ENCODE data around the gene IGSF3. TPM values are rescaled to one million over a fixed set of nuclear protein-coding genes. Genes with fewer than 3 reads are reported as not detected.

Gene IGSF3
- polyA plus RNA-seq, 1 donor (not counting 4 experiments of a cell fraction or from before 2014, with no cell fraction given), result 47.4 TPM

GRCh38 chr1:116581323-116581885 is 86.1 kb downstream of the IGSF3 start:
- no peak overlapping the region for H3K27ac ChIP-seq (ENCODE audit: control insufficient read depth, insufficient read depth, low read length)
- dilution Hi-C loops (cut with MboI; ENCODE audit: extremely low pct_ligation_motif_present, low sequenced_read_pairs), result no loop called here
- H3K9me1 ChIP-seq (ENCODE audit: control insufficient read depth, extremely low read depth, insufficient read depth, low read length), result no peaks in the 10 kb centered on the region
- H3K4me3 ChIP-seq (ENCODE audit: control insufficient read depth in 2 of 3, extremely low read depth in 1 of 3, insufficient read depth in 2 of 3, low read depth in 1 of 3, low read length in 3 of 3), result no peak overlapping the region
- H3K36me3 ChIP-seq (ENCODE audit: control insufficient read depth in 2 of 2, extremely low read depth in 1 of 2, insufficient read depth in 2 of 2, low read length in 2 of 2), result peaks cover 15 to 26% of the 10 kb centered on the region in 2 experiments
- H2AFZ ChIP-seq (ENCODE audit: control insufficient read depth, low read length), result no peak overlapping the region
- no peak for FAIRE-seq
- H3K79me2 ChIP-seq (ENCODE audit: control insufficient read depth, insufficient read depth, low read length), result no peaks in the 10 kb centered on the region
- DNase-seq (ENCODE audit: low read depth, low spot score), result no peak
- no peak overlapping the region for H3K9ac ChIP-seq (ENCODE audit: control insufficient read depth, extremely low read depth, insufficient read depth, low read length)
- no peak overlapping the region for H3K4me2 ChIP-seq (ENCODE audit: control insufficient read depth, extremely low read depth, insufficient read depth, low read depth, low read length)
- no peaks in the 10 kb centered on the region for H3K4me1 ChIP-seq (ENCODE audit: control insufficient read depth, extremely low read depth, insufficient read depth, low read length)
- TF ChIP-seq CTCF (optimal IDR thresholded peaks at IDR 0.05 in 1 of 3, IDR thresholded peaks at IDR 0.05 in 1 of 3, conservative IDR thresholded peaks at IDR 0.05 in 1 of 3; ENCODE audit: extremely low read depth in 1 of 3, insufficient read depth in 2 of 3, low read length in 3 of 3), result no peak
- no peak for TF ChIP-seq EZH2 (IDR thresholded peaks at IDR 0.05; ENCODE audit: low read length)
- no peaks in the 10 kb centered on the region for H3K27me3 ChIP-seq (ENCODE audit: control insufficient read depth, extremely low read depth, insufficient read depth, low read length)
- H4K20me1 ChIP-seq (ENCODE audit: control insufficient read depth, extremely low read depth, insufficient read depth, low read length), result no peaks in the 10 kb centered on the region
- no peaks in the 10 kb centered on the region for H3K9me3 ChIP-seq (ENCODE audit: control insufficient read depth, low read depth, low read length)

- Histone ChIP-seq H3K36me3 (ENCODE audit: control insufficient read depth in 2 of 2, extremely low read depth in 1 of 2, insufficient read depth in 2 of 2, low read length in 2 of 2) (peaks cover 15 to 28% of the 10 kb centered on the region in 2 experiments), H3K27me3 (ENCODE audit: control insufficient read depth, extremely low read depth, insufficient read depth, low read length) (no peaks in the 10 kb centered on the region), H3K4me3 (ENCODE audit: control insufficient read depth in 2 of 3, extremely low read depth in 1 of 3, insufficient read depth in 2 of 3, low read depth in 1 of 3, low read length in 3 of 3) (no peak overlapping the region), H3K4me2 (ENCODE audit: control insufficient read depth, extremely low read depth, insufficient read depth, low read depth, low read length) (no peak overlapping the region), H3K9ac (ENCODE audit: control insufficient read depth, extremely low read depth, insufficient read depth, low read length) (no peak overlapping the region), H4K20me1 (ENCODE audit: control insufficient read depth, extremely low read depth, insufficient read depth, low read length) (no peaks in the 10 kb centered on the region), H3K27ac (ENCODE audit: control insufficient read depth, insufficient read depth, low read length) (no peak overlapping the region), H2AFZ (ENCODE audit: control insufficient read depth, low read length) (no peak overlapping the region), H3K9me3 (ENCODE audit: control insufficient read depth, low read depth, low read length) (no peaks in the 10 kb centered on the region), H3K4me1 (ENCODE audit: control insufficient read depth, extremely low read depth, insufficient read depth, low read length) (no peaks in the 10 kb centered on the region), H3K9me1 (ENCODE audit: control insufficient read depth, extremely low read depth, insufficient read depth, low read length) (no peaks in the 10 kb centered on the region), H3K79me2 (ENCODE audit: control insufficient read depth, insufficient read depth, low read length) (no peaks in the 10 kb centered on the region)
- FAIRE-seq (no peak), DNase-seq (ENCODE audit: low read depth, low spot score) (no peak)
- no peak for TF ChIP-seq EZH2 (IDR thresholded peaks at IDR 0.05; ENCODE audit: low read length)
- no peak for TF ChIP-seq CTCF (optimal IDR thresholded peaks at IDR 0.05 in 1 of 3, IDR thresholded peaks at IDR 0.05 in 1 of 3, conservative IDR thresholded peaks at IDR 0.05 in 1 of 3; ENCODE audit: extremely low read depth in 1 of 3, insufficient read depth in 2 of 3, low read length in 3 of 3)
- dilution Hi-C loops (cut with MboI; ENCODE audit: extremely low pct_ligation_motif_present, low sequenced_read_pairs), result no loop called here
Measured at GRCh38 chr1:116580446-116581322, 86.8 kb downstream of the IGSF3 start.

All from keratinocyte (primary cell).